ENCODE data around the gene PLCD3. TPM values are rescaled to one million over a fixed set of nuclear protein-coding genes. Genes with fewer than 3 reads are reported as not detected.

The PLCD3 gene
- total and polyA plus RNA-seq, 8 donors: 12.5 to 49.1 (median 16.9) TPM

GRCh38 chr17:45171338-45172231 is 39.3 kb upstream of the PLCD3 start:
- DNase-seq: peak in 3 of 4 donors; percentile 77 to 80 (median 80)
- H3K4me1 ChIP-seq: peaks cover 20 to 53% of the 10 kb centered on the region in 2 donors
- H3K4me3 ChIP-seq: peak overlapping the region in 1 of 2 donors; percentile 31
- intact Hi-C loops (cut with DNase I): no loop called here
- ATAC-seq: peak; percentile 76
- no peaks in the 10 kb centered on the region for H3K9me3 ChIP-seq
- H3K36me3 ChIP-seq: peaks cover 0 to 8% of the 10 kb centered on the region in 2 donors
- peak overlapping the region; percentile 84 to 91 for H3K27ac ChIP-seq
- TF ChIP-seq, protein P1, sequence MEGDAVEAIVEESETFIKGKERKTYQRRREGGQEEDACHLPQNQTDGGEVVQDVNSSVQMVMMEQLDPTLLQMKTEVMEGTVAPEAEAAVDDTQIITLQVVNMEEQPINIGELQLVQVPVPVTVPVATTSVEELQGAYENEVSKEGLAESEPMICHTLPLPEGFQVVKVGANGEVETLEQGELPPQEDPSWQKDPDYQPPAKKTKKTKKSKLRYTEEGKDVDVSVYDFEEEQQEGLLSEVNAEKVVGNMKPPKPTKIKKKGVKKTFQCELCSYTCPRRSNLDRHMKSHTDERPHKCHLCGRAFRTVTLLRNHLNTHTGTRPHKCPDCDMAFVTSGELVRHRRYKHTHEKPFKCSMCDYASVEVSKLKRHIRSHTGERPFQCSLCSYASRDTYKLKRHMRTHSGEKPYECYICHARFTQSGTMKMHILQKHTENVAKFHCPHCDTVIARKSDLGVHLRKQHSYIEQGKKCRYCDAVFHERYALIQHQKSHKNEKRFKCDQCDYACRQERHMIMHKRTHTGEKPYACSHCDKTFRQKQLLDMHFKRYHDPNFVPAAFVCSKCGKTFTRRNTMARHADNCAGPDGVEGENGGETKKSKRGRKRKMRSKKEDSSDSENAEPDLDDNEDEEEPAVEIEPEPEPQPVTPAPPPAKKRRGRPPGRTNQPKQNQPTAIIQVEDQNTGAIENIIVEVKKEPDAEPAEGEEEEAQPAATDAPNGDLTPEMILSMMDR (IDR thresholded peaks at IDR 0.05): no peak
- H3K27me3 ChIP-seq: no peaks in the 10 kb centered on the region

- Histone ChIP-seq H3K4me3 (peak overlapping the region in 1 of 2 donors; percentile 31), H3K36me3 (peaks cover 0 to 8% of the 10 kb centered on the region in 2 donors), H3K27me3 (no peaks in the 10 kb centered on the region), H3K9me3 (no peaks in the 10 kb centered on the region), H3K27ac (peak overlapping the region; percentile 84 to 91), H3K4me1 (peaks cover 20 to 47% of the 10 kb centered on the region in 2 donors)
- intact Hi-C loops (cut with DNase I): no loop called here
- ATAC-seq (peak; percentile 66), DNase-seq (peak in 2 of 4 donors; percentile 56 to 73)
- TF ChIP-seq, protein P1 (IDR thresholded peaks at IDR 0.05): no peak
These were observed 38.6 kb upstream of the PLCD3 start for GRCh38 chr17:45170931-45171337.

DNA sequence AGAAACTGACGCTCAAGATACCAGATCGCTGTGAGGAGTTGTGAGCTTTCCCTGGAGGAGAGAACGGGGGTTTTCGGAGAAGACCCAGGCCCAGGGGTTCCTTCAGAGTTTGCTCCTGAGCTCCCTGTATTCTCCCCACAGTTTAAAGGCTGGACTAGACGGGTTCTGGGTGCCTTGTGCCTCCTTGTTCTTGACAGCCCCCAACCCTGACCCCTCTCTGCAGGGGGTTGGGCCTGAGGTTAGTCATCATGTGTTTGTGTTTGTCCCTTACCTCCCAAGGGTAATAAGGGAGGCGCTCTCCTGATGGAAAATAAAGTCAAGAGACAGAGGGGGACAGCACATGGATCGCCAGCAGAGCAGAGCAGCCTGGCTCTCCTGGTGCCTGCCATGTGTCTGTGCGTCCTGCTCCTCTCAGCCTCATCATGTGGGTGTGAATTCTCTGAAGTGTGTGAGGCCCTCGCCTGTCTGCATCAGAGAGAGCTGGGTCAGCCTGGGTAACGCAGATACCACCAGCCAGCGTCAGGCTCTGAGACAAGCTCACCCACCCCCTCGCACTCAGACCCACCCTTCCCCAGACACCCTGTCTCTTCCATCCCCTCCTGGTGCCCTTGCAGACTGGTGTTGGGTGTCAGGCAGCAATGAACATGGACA is 38.1 kb upstream of the PLCD3 start:
- intact Hi-C loops (cut with DNase I): no loop called here
- TF ChIP-seq, protein P1 (IDR thresholded peaks at IDR 0.05): no peak
- H3K27me3 ChIP-seq: no peaks in the 10 kb centered on the region
- H3K4me1 ChIP-seq: peaks cover 20 to 43% of the 10 kb centered on the region in 2 donors
- H3K9me3 ChIP-seq: no peaks in the 10 kb centered on the region
- no peak overlapping the region for H3K4me3 ChIP-seq
- DNase-seq (peak in 1 of 4 donors; percentile 24), ATAC-seq (no peak)
- H3K36me3 ChIP-seq: peaks cover 0 to 8% of the 10 kb centered on the region in 2 donors
- H3K27ac ChIP-seq: peak overlapping the region; percentile 84 to 91

DNA sequence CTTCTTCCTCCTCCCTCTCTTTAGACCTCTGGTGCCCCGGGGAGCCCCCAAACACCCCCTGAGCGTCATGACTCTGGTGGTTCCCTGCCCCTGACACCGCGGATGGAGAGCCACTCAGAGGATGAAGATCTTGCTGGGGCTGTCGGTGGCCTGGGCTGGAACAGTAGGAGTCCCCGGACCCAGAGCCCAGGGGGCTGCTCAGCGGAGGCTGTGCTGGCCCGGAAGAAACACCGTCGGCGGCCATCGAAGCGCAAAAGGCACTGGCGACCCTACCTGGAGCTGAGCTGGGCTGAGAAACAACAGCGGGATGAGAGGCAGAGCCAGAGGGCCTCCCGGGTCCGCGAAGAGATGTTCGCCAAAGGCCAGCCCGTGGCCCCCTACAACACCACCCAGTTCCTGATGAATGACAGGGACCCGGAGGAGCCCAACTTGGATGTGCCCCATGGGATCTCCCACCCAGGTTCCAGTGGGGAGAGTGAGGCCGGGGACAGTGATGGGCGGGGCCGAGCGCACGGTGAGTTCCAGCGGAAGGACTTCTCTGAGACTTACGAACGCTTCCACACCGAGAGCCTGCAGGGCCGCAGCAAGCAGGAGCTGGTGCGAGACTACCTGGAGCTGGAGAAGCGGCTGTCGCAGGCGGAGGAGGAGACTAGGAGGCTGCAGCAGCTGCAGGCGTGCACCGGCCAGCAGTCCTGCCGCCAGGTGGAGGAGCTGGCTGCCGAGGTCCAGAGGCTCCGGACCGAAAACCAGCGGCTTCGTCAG is 36.9 kb upstream of the PLCD3 start:
- DNase-seq (peak in 1 of 4 donors; percentile 70), ATAC-seq (no peak)
- H3K36me3 ChIP-seq: peaks cover 0 to 8% of the 10 kb centered on the region in 2 donors
- no peak overlapping the region for H3K4me3 ChIP-seq
- TF ChIP-seq, protein P1 (IDR thresholded peaks at IDR 0.05): no peak
- no peak overlapping the region for H3K27ac ChIP-seq
- intact Hi-C loops (cut with DNase I): no loop called here
- H3K4me1 ChIP-seq: peaks cover 20 to 44% of the 10 kb centered on the region in 2 donors
- H3K27me3 ChIP-seq: no peaks in the 10 kb centered on the region
- no peaks in the 10 kb centered on the region for H3K9me3 ChIP-seq
